PC-3 (cell line): Measurements from ENCODE around the gene EHMT2. TPM values are rescaled to one million over a fixed set of nuclear protein-coding genes. Genes with fewer than 3 reads are reported as not detected.
A peak's percentile ranks its signal among the peaks of the same experiment; 100 is the strongest.
"Not testable (repeated sequence)": the region's sequence is repeated elsewhere in the genome, so short reads cannot be mapped to it uniquely, and the experiment has no call there.

Experiments used
- ATAC-seq: fragments of 200-7000 bp; cut with Tn5 transposase; 2 replicates; pipeline ENCODE4 v1.9.1; 2020; ENCODE audit warnings: mild to moderate bottlenecking, moderate library complexity
- BruUV-seq: library from RNA; stranded (reverse); fragments of 400-500 nt; replicated peaks from 2 replicates; lab custom pipeline; 2021; lab: Mats Ljungman, UMichigan
- CTCF ChIA-PET: fragments of 300-600 bp; sonication (Branson Sonifier 250); formaldehyde crosslinking; loops from one replicate; lab custom pipeline; 2022; ENCODE audit warnings: antibody characterized with exemption; lab: Charles Lee
- POLR2A ChIA-PET: fragments of 300-600 bp; sonication (Branson Sonifier 250); formaldehyde crosslinking; loops from one replicate; lab custom pipeline; 2022; ENCODE audit warnings: antibody characterized with exemption; ENCODE audit not compliant: unreplicated experiment; lab: Charles Lee
- DNase-seq: peaks from one replicate; pipeline ENCODE4 v3.0.0-alpha.2; 2015
- H2AFZ ChIP-seq: fragments of 300-600 bp; sonication (generic); 2 replicates; pipeline ENCODE4 v1.6.0; 2016; ENCODE audit warnings: antibody characterized with exemption, low read length
- H3F3A ChIP-seq: fragments of 300-600 bp; sonication (generic); one replicate; pipeline ENCODE4 v1.6.0; 2017; ENCODE audit warnings: antibody characterized with exemption, low read length, control low read depth, mild to moderate bottlenecking; ENCODE audit not compliant: unreplicated experiment
- H3K27ac ChIP-seq: fragments of 300-600 bp; sonication (generic); 2 replicates; pipeline ENCODE4 v1.5.1; 2016; ENCODE audit warnings: mild to moderate bottlenecking, low read length
- H3K27me3 ChIP-seq: fragments of 300-600 bp; sonication (generic); 2 replicates; pipeline ENCODE4 v1.6.1; 2016; ENCODE audit warnings: low read length, mixed read lengths
- H3K36me3 ChIP-seq: fragments of 300-600 bp; sonication (generic); 2 replicates; pipeline ENCODE4 v1.6.1; 2016; ENCODE audit warnings: low read depth, mixed run types, low read length, mixed read lengths
- H3K4me1 ChIP-seq: fragments of 300-600 bp; sonication (generic); 2 replicates; pipeline ENCODE4 v1.5.1; 2016; ENCODE audit warnings: low read length; ENCODE audit not compliant: insufficient read depth
- H3K4me2 ChIP-seq: fragments of 300-600 bp; sonication (generic); 2 replicates; pipeline ENCODE4 v1.6.0; 2016; ENCODE audit warnings: low read length
- H3K4me3 ChIP-seq: fragments of 300-600 bp; sonication (generic); 2 replicates; pipeline ENCODE4 v1.5.1; 2016; ENCODE audit warnings: mild to moderate bottlenecking, low read length, mixed read lengths
- H3K79me2 ChIP-seq: fragments of 300-600 bp; sonication (generic); 2 replicates; pipeline ENCODE4 v1.6.1; 2017; ENCODE audit warnings: low read length, mixed read lengths
- H3K9ac ChIP-seq: fragments of 300-600 bp; sonication (generic); 2 replicates; pipeline ENCODE4 v1.6.0; 2016; ENCODE audit warnings: mild to moderate bottlenecking, low read length
- H3K9me2 ChIP-seq: fragments of 300-600 bp; sonication (generic); replicated peaks from 2 replicates; pipeline ENCODE4 v1.6.1; 2016; ENCODE audit warnings: mixed run types, low read length, mixed read lengths
- H3K9me3 ChIP-seq: fragments of 300-600 bp; sonication (generic); 2 replicates; pipeline ENCODE4 v1.6.1; 2016; ENCODE audit warnings: low read length, mixed read lengths
- H4K20me1 ChIP-seq: fragments of 300-600 bp; sonication (generic); 2 replicates; pipeline ENCODE4 v1.6.1; 2016; ENCODE audit warnings: low read length, mixed read lengths
- CTCF ChIP-seq: fragments of 300-600 bp; sonication (generic); conservative IDR thresholded peaks from 2 replicates; pipeline ENCODE4 v1.5.1; 2017; ENCODE audit warnings: antibody characterized with exemption, low read depth, mild to moderate bottlenecking, low read length
- EZH2 ChIP-seq: fragments of 300-600 bp; sonication (generic); IDR thresholded peaks from one replicate; pipeline ENCODE4 v1.6.1; 2017; ENCODE audit warnings: antibody characterized with exemption, mild to moderate bottlenecking, low read length; ENCODE audit not compliant: unreplicated experiment
- EZH2phosphoT487 ChIP-seq: fragments of 300-600 bp; sonication (generic); IDR thresholded peaks from 2 replicates; pipeline ENCODE4 v1.6.1; 2018; ENCODE audit warnings: mild to moderate bottlenecking, antibody characterized with exemption, low read length, borderline replicate concordance
- intact Hi-C: fragments of 100-400 bp; cut with micrococcal nuclease; formaldehyde crosslinking; loops from 2 replicates; pipeline ENCODE4 v1.9.0; 2023
- total RNA-seq: library from RNA; depleted of rRNA; stranded (reverse); fragments of >200 nt; gene quantifications from 2 replicates; pipeline ENCODE4 v1.2.3, GENCODE V29; 2014

Gene EHMT2
- total RNA-seq, 1 experiment from 2014 or later, result 74.5 TPM

- Histone ChIP-seq H3K27ac (no peak overlapping the region), H3K9ac (no peak overlapping the region), H2AFZ (no peak overlapping the region), H3K4me2 (no peak overlapping the region), H3K9me3 (no peaks in the 10 kb centered on the region), H3K4me3 (no peak overlapping the region), H3K4me1 (peaks cover 13% of the 10 kb centered on the region), H3K27me3 (no peaks in the 10 kb centered on the region), H3K9me2 (no peaks in the 10 kb centered on the region), H3K36me3 (no peaks in the 10 kb centered on the region), H4K20me1 (no peaks in the 10 kb centered on the region), H3K79me2 (no peaks in the 10 kb centered on the region), H3F3A (no peaks in the 10 kb centered on the region)
- ATAC-seq (no peak), DNase-seq (no peak)
- BruUV-seq, result no TSS peak
- no peak for TF ChIP-seq EZH2phosphoT487
- no peak for TF ChIP-seq CTCF
- no peak for TF ChIP-seq EZH2
- intact Hi-C loops, result no loop called here
- POLR2A ChIA-PET, result no interaction called here
- CTCF ChIA-PET, result no interaction called here
Observed at GRCh38 chr6:31915351-31915750, 17.9 kb upstream of the EHMT2 start.

- H3K4me2 ChIP-seq, result no peak overlapping the region
- no peak for DNase-seq
- no peaks in the 10 kb centered on the region for H3K79me2 ChIP-seq
- no peaks in the 10 kb centered on the region for H3K27me3 ChIP-seq
- ATAC-seq, result no peak
- no peak overlapping the region for H3K4me3 ChIP-seq
- H4K20me1 ChIP-seq, result no peaks in the 10 kb centered on the region
- BruUV-seq, result no TSS peak
- H3K27ac ChIP-seq, result peak overlapping the region; percentile 55; the same call in 1 of the 2 replicates
- TF ChIP-seq EZH2phosphoT487 (no peak), CTCF (no peak), EZH2 (no peak)
- peaks cover 33% of the 10 kb centered on the region for H3K4me1 ChIP-seq
- no peak overlapping the region for H3K9ac ChIP-seq
- no peak overlapping the region for H2AFZ ChIP-seq
- ChIA-PET POLR2A (interaction anchor here (0.6 kb wide), 1 partner anchor 700 kb away, joined by 10 read pairs; no protein-coding TSS in a partner anchor), CTCF (no interaction called here)
- intact Hi-C loops, result loop anchor here (2.0 kb wide), 1 partner anchor 47 kb away; the partner anchor contains the start of genes NELFE and SKIC2
- H3F3A ChIP-seq, result no peaks in the 10 kb centered on the region
- no peaks in the 10 kb centered on the region for H3K9me3 ChIP-seq
- no peaks in the 10 kb centered on the region for H3K9me2 ChIP-seq
- no peaks in the 10 kb centered on the region for H3K36me3 ChIP-seq
Observed at GRCh38 chr6:31911826-31912585, 14.5 kb upstream of the EHMT2 start.

- H2AFZ ChIP-seq, H3K4me2 ChIP-seq, DNase-seq, H3K9me3 ChIP-seq, H3F3A ChIP-seq, ATAC-seq, BruUV-seq, CTCF ChIA-PET, H3K9me2 ChIP-seq, H4K20me1 ChIP-seq, POLR2A ChIA-PET, H3K27me3 ChIP-seq, H3K36me3 ChIP-seq, H3K79me2 ChIP-seq, H3K4me3 ChIP-seq, H3K9ac ChIP-seq: not testable (repeated sequence)
- H3K27ac ChIP-seq, result peak overlapping the region; percentile 81
- intact Hi-C loops, result loop anchor here (10.0 kb wide), 1 partner anchor 206 kb away; no protein-coding TSS in a partner anchor
- peaks cover 33% of the 10 kb centered on the region for H3K4me1 ChIP-seq
Observed at GRCh38 chr6:31909298-31909697, 11.8 kb upstream of the EHMT2 start.
